Measurements from ENCODE around the gene GSTO2. TPM values are rescaled to one million over a fixed set of nuclear protein-coding genes. Genes with fewer than 3 reads are reported as not detected.
A peak's percentile ranks its signal among the peaks of the same experiment; 100 is the strongest.

GSTO2 gene
- total RNA-seq, 1 donor from 2014 or later: 1.2 TPM

DNA sequence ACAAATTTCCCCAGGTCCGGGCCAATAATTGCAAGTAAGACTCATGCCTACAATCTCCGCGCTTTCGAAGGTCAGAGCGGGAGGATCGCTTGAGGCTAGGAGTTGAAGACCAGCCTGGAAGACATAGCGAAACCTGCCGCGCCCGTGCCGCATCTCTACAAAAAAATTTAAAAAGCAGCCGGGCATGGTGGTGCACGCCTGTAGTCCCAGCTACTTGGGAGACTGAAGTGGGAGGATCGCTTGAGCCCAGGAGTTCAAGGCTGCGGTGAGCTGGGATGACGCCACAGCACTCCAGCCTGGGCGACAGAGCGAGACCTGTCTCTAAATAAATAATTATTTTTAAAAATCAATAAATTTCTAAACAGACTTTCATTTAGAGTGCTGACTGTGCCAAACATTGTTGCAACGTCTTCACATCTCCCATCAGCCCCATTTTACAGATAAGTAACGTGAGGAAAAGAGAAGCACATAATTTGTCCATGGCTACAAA, 36.3 kb upstream of the GSTO2 start:
- Histone ChIP-seq H3K27me3 (ENCODE audit: insufficient read depth, low read length) (no peaks in the 10 kb centered on the region), H3K9me3 (ENCODE audit: insufficient read depth, low read depth, low read length) (no peaks in the 10 kb centered on the region), H3K4me2 (ENCODE audit: low read length) (peak overlapping the region; percentile 99), H3K9ac (ENCODE audit: low read length) (peak overlapping the region; percentile 88), H4K20me1 (ENCODE audit: insufficient read depth, low read length) (no peaks in the 10 kb centered on the region), H3K4me3 (ENCODE audit: insufficient read depth, low read depth, low read length) (peak overlapping the region; percentile 75), H3K36me3 (ENCODE audit: insufficient read depth, low read length) (no peaks in the 10 kb centered on the region), H3K79me2 (ENCODE audit: insufficient read depth, low read length) (no peaks in the 10 kb centered on the region), H2AFZ (ENCODE audit: low read depth, low read length) (peak overlapping the region; percentile 100), H3K4me1 (ENCODE audit: insufficient read depth, low read length) (peaks cover 9% of the 10 kb centered on the region), H3K27ac (ENCODE audit: low read depth, low read length) (no peak overlapping the region)
- H3K27me3 Mint-ChIP-seq (ENCODE audit: low read depth, unreplicated experiment): no peaks in the 10 kb centered on the region
- H3K36me3 Mint-ChIP-seq (ENCODE audit: low read depth, unreplicated experiment): no peaks in the 10 kb centered on the region
- TF ChIP-seq, protein P1, sequence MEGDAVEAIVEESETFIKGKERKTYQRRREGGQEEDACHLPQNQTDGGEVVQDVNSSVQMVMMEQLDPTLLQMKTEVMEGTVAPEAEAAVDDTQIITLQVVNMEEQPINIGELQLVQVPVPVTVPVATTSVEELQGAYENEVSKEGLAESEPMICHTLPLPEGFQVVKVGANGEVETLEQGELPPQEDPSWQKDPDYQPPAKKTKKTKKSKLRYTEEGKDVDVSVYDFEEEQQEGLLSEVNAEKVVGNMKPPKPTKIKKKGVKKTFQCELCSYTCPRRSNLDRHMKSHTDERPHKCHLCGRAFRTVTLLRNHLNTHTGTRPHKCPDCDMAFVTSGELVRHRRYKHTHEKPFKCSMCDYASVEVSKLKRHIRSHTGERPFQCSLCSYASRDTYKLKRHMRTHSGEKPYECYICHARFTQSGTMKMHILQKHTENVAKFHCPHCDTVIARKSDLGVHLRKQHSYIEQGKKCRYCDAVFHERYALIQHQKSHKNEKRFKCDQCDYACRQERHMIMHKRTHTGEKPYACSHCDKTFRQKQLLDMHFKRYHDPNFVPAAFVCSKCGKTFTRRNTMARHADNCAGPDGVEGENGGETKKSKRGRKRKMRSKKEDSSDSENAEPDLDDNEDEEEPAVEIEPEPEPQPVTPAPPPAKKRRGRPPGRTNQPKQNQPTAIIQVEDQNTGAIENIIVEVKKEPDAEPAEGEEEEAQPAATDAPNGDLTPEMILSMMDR (IDR thresholded peaks at IDR 0.05; ENCODE audit: insufficient read depth, low read depth, low read length): no peak
- TF ChIP-seq EZH2 (IDR thresholded peaks at IDR 0.05; ENCODE audit: insufficient read depth, low read length): no peak
- H3K27ac Mint-ChIP-seq (ENCODE audit: unreplicated experiment): no peak overlapping the region
- FAIRE-seq (no peak), DNase-seq (ENCODE audit: low read depth) (no peak)
- peaks cover 10% of the 10 kb centered on the region for H3K9me3 Mint-ChIP-seq (ENCODE audit: unreplicated experiment)
- H3K4me3 Mint-ChIP-seq (ENCODE audit: unreplicated experiment): peak overlapping the region; percentile 91
- no peaks in the 10 kb centered on the region for H3K4me1 Mint-ChIP-seq (ENCODE audit: low read depth, unreplicated experiment)

DNA sequence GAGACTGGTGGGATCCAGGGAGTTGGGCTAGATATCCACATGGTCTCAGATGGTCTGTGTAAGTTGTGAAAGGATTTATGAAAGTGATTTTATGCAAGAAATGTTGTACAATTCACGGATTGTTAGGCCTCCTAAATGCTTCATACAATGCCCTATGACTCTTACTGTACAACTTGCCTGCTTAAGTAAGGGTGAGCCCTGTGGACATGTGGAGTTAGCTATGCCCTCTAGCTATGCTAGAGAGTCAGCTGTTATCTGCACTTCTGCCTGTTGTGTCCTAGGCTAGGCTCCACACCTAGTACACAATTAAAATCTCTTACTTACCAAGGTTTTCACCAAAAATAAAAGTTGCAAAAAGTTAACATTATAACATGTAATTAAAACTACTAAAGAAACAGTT, 35.2 kb upstream of the GSTO2 start:
- no peak overlapping the region for H3K9ac ChIP-seq (ENCODE audit: low read length)
- peak; percentile 39 for FAIRE-seq
- no peak overlapping the region for H3K4me2 ChIP-seq (ENCODE audit: low read length)
- H2AFZ ChIP-seq (ENCODE audit: low read depth, low read length): no peak overlapping the region
- DNase-seq (ENCODE audit: low read depth): no peak
- H3K27me3 ChIP-seq (ENCODE audit: insufficient read depth, low read length): no peaks in the 10 kb centered on the region
- H3K9me3 Mint-ChIP-seq (ENCODE audit: unreplicated experiment): peaks cover 10% of the 10 kb centered on the region
- no peaks in the 10 kb centered on the region for H3K79me2 ChIP-seq (ENCODE audit: insufficient read depth, low read length)
- no peak overlapping the region for H3K4me3 Mint-ChIP-seq (ENCODE audit: unreplicated experiment)
- no peak overlapping the region for H3K27ac ChIP-seq (ENCODE audit: low read depth, low read length)
- H3K36me3 ChIP-seq (ENCODE audit: insufficient read depth, low read length): no peaks in the 10 kb centered on the region
- H3K36me3 Mint-ChIP-seq (ENCODE audit: low read depth, unreplicated experiment): no peaks in the 10 kb centered on the region
- no peak overlapping the region for H3K27ac Mint-ChIP-seq (ENCODE audit: unreplicated experiment)
- H3K4me1 ChIP-seq (ENCODE audit: insufficient read depth, low read length): peaks cover 9% of the 10 kb centered on the region
- H3K9me3 ChIP-seq (ENCODE audit: insufficient read depth, low read depth, low read length): no peaks in the 10 kb centered on the region
- no peak overlapping the region for H3K4me3 ChIP-seq (ENCODE audit: insufficient read depth, low read depth, low read length)
- TF ChIP-seq, protein P1 (IDR thresholded peaks at IDR 0.05; ENCODE audit: insufficient read depth, low read depth, low read length): no peak
- TF ChIP-seq EZH2 (IDR thresholded peaks at IDR 0.05; ENCODE audit: insufficient read depth, low read length): no peak
- no peaks in the 10 kb centered on the region for H4K20me1 ChIP-seq (ENCODE audit: insufficient read depth, low read length)
- H3K27me3 Mint-ChIP-seq (ENCODE audit: low read depth, unreplicated experiment): no peaks in the 10 kb centered on the region
- H3K4me1 Mint-ChIP-seq (ENCODE audit: low read depth, unreplicated experiment): no peaks in the 10 kb centered on the region

DNA sequence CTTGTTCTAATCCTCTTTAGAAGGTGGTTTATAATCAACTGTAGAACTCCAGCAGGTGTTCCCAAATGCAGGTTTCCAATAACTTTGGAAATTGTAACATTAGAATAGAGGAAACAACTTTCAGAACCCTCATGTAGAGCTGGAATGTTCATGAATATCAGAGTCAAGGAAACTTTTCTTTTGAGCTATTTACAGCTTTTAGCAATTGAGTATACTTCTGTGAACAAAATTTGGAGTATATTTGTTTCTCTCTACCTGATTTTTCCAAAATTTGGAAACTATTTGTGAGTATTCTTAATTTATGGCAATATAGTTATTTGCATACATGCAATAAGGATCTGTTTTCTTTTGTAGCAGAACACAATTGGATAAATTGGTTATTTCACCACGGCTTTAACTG, 34.0 kb upstream of the GSTO2 start:
- Histone ChIP-seq H4K20me1 (ENCODE audit: insufficient read depth, low read length) (no peaks in the 10 kb centered on the region), H3K27ac (ENCODE audit: low read depth, low read length) (no peak overlapping the region), H2AFZ (ENCODE audit: low read depth, low read length) (no peak overlapping the region), H3K36me3 (ENCODE audit: insufficient read depth, low read length) (no peaks in the 10 kb centered on the region), H3K9me3 (ENCODE audit: insufficient read depth, low read depth, low read length) (no peaks in the 10 kb centered on the region), H3K27me3 (ENCODE audit: insufficient read depth, low read length) (peaks cover 2% of the 10 kb centered on the region), H3K79me2 (ENCODE audit: insufficient read depth, low read length) (no peaks in the 10 kb centered on the region), H3K4me1 (ENCODE audit: insufficient read depth, low read length) (peaks cover 9% of the 10 kb centered on the region), H3K4me2 (ENCODE audit: low read length) (no peak overlapping the region), H3K9ac (ENCODE audit: low read length) (no peak overlapping the region), H3K4me3 (ENCODE audit: insufficient read depth, low read depth, low read length) (no peak overlapping the region)
- DNase-seq (ENCODE audit: low read depth) (no peak), FAIRE-seq (no peak)
- Mint-ChIP-seq H3K4me3 (ENCODE audit: unreplicated experiment) (no peak overlapping the region), H3K27me3 (ENCODE audit: low read depth, unreplicated experiment) (no peaks in the 10 kb centered on the region), H3K9me3 (ENCODE audit: unreplicated experiment) (peaks cover 12% of the 10 kb centered on the region), H3K27ac (ENCODE audit: unreplicated experiment) (no peak overlapping the region), H3K4me1 (ENCODE audit: low read depth, unreplicated experiment) (no peaks in the 10 kb centered on the region), H3K36me3 (ENCODE audit: low read depth, unreplicated experiment) (no peaks in the 10 kb centered on the region)
- TF ChIP-seq, protein P1 (IDR thresholded peaks at IDR 0.05; ENCODE audit: insufficient read depth, low read depth, low read length): no peak
- TF ChIP-seq EZH2 (IDR thresholded peaks at IDR 0.05; ENCODE audit: insufficient read depth, low read length): no peak
